GM19438 (cell line): ENCODE data around the gene CCDC150.

Source experiments
- ATAC-seq: cut with Tn5 transposase; IDR thresholded peaks from one replicate; pipeline ENCODE4 v1.9.1; 2021; ENCODE audit warnings: low read depth; ENCODE audit not compliant: unreplicated experiment

Gene CCDC150

GRCh38 chr2:196758474-196759377, 119.2 kb downstream of the CCDC150 start:
- ATAC-seq, result no peak

- no peak for ATAC-seq
Observed at GRCh38 chr2:196759378-196759706, 119.8 kb downstream of the CCDC150 start.

GRCh38 chr2:196767101-196767500, 127.6 kb downstream of the CCDC150 start:
- ATAC-seq, result no peak
